BJ (cell line): Measurements from ENCODE around the gene ZNF213. TPM values are rescaled to one million over a fixed set of nuclear protein-coding genes. Genes with fewer than 3 reads are reported as not detected.

Source experiments
- CTCF ChIA-PET: fragments of 350-600 bp; formaldehyde crosslinking; extraction: SDS; loops from one replicate; lab custom pipeline; 2021; ENCODE audit warnings: antibody characterized with exemption, inconsistent platforms; lab: Yijun Ruan, JAX
- POLR2A ChIA-PET: fragments of 300-600 bp; sonication (Branson Sonifier 250); formaldehyde crosslinking; extraction: SDS; loops from one replicate; lab custom pipeline; 2021; ENCODE audit warnings: antibody characterized with exemption; lab: Charles Lee
- DNase-seq: peaks from one replicate; pipeline ENCODE4 v3.0.0-alpha.2; 2011; ENCODE audit warnings: low read depth
- H3K27me3 ChIP-seq: 2 replicates; pipeline ENCODE4 v1.6.0; 2011; ENCODE audit warnings: low read length; ENCODE audit not compliant: control insufficient read depth, insufficient read depth
- H3K36me3 ChIP-seq: 2 replicates; pipeline ENCODE4 v1.5.1; 2011; ENCODE audit warnings: low read length; ENCODE audit not compliant: control insufficient read depth, insufficient read depth
- H3K4me3 ChIP-seq: 2 replicates; pipeline ENCODE4 v1.5.1; 2011; ENCODE audit warnings: low read depth, mild to moderate bottlenecking, control low read depth, low read length
- CTCF ChIP-seq: IDR thresholded peaks from 2 replicates; pipeline ENCODE4 v1.5.1; 2011; ENCODE audit warnings: low read depth, mild to moderate bottlenecking, control low read depth, inconsistent platforms, low read length, moderate library complexity; ENCODE audit not compliant: insufficient read depth
- polyA plus RNA-seq: library from polyadenylated mRNA; depleted of rRNA; stranded (reverse); fragments of >200 nt; gene quantifications from 2 replicates; pipeline ENCODE4 v1.2.3, GENCODE V29; 2011

Gene ZNF213
- polyA plus RNA-seq, 1 experiment: 0.77 TPM

- H3K27me3 ChIP-seq: no peaks in the 10 kb centered on the region
- TF ChIP-seq CTCF: no peak
- DNase-seq: no peak
- POLR2A ChIA-PET: no interaction called here
- peaks cover 6% of the 10 kb centered on the region for H3K36me3 ChIP-seq
- CTCF ChIA-PET: interaction anchor here (1.1 to 2.9 kb wide), 4 partner anchors 10 to 88 kb away, joined by 4 to 9 read pairs (median 6); no protein-coding TSS in a partner anchor
- no peak overlapping the region for H3K4me3 ChIP-seq
Observed at GRCh38 chr16:3147046-3147756, 12.4 kb downstream of the ZNF213 start.

DNA sequence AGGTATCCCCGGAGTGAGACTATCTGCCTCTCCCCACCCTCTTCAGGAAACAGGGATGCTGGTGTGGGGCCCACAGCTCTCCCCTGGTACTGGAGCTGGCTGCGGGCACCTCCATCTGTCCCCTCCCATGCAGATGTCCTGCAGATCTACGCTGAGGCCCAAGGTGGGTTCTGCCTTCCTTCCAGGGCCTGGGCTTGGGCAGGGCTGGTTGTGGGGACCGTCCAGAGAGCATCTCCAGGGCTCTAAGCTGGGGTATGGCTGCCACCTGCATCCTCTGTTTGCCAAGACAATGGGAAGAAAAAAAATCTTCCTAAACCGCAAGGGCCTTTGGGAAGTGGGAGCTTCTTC, 12.9 kb downstream of the ZNF213 start:
- H3K36me3 ChIP-seq: peaks cover 3% of the 10 kb centered on the region; the same call in 1 of the 2 replicates
- CTCF ChIA-PET: interaction anchor here (1.1 to 2.9 kb wide), 4 partner anchors 10 to 88 kb away, joined by 4 to 9 read pairs (median 6); no protein-coding TSS in a partner anchor
- DNase-seq: no peak
- TF ChIP-seq CTCF: no peak
- no peak overlapping the region for H3K4me3 ChIP-seq
- no peaks in the 10 kb centered on the region for H3K27me3 ChIP-seq
- POLR2A ChIA-PET: no interaction called here

- no peaks in the 10 kb centered on the region for H3K27me3 ChIP-seq
- no peak overlapping the region for H3K4me3 ChIP-seq
- H3K36me3 ChIP-seq: no peaks in the 10 kb centered on the region
- CTCF ChIA-PET: interaction anchor here (0.8 to 3.5 kb wide), 9 partner anchors 8 to 295 kb away, joined by 3 to 15 read pairs (median 5); partner anchors contain the start of gene ZNF213
- POLR2A ChIA-PET: no interaction called here
- TF ChIP-seq CTCF: no peak
- no peak for DNase-seq
Observed at GRCh38 chr16:3148256-3149192, 13.7 kb downstream of the ZNF213 start.

GRCh38 chr16:3149193-3149530, 14.3 kb downstream of the ZNF213 start:
- Histone ChIP-seq H3K27me3 (no peaks in the 10 kb centered on the region), H3K4me3 (no peak overlapping the region), H3K36me3 (no peaks in the 10 kb centered on the region)
- POLR2A ChIA-PET: no interaction called here
- TF ChIP-seq CTCF: no peak
- no peak for DNase-seq
- CTCF ChIA-PET: interaction anchor here (0.8 to 3.5 kb wide), 10 partner anchors 9 to 295 kb away, joined by 3 to 15 read pairs (median 4); partner anchors contain the start of gene ZNF213
